Testis (tissue), 5 donors: ENCODE data around the gene CYTH2. TPM values are rescaled to one million over a fixed set of nuclear protein-coding genes. Genes with fewer than 3 reads are reported as not detected.

Experiments
- DNase-seq: peaks from one replicate; pipeline ENCODE4 v3.0.0-alpha.2; 2019
- H3K27ac ChIP-seq, 2 donors: fragments of 200-600 bp; sonication (generic); one replicate each; pipeline ENCODE4 v1.5.1; 2019
- H3K27me3 ChIP-seq: fragments of 200-600 bp; sonication (generic); one replicate; pipeline ENCODE4 v1.5.1; 2019
- H3K36me3 ChIP-seq: fragments of 200-600 bp; sonication (generic); one replicate; pipeline ENCODE4 v1.5.1; 2017; ENCODE audit warnings: low read depth; ENCODE audit errors: missing control alignments
- H3K4me1 ChIP-seq: fragments of 200-600 bp; sonication (generic); one replicate; pipeline ENCODE4 v1.5.1; 2019
- H3K4me3 ChIP-seq, 2 donors: fragments of 200-600 bp; sonication (generic); one replicate each; pipeline ENCODE4 v1.5.1; 2017 to 2019
- H3K9me3 ChIP-seq: fragments of 200-600 bp; sonication (generic); one replicate; pipeline ENCODE4 v1.5.1; 2017
- CTCF ChIP-seq, 3 experiments: fragments of 450-650 bp in 2 of 3; fragments of 200-600 bp in 1 of 3; sonication (generic) in 1 of 3; IDR thresholded peaks; one replicate each; pipeline ENCODE4 v1.5.1; 2016 to 2019; ENCODE audit warnings: antibody characterized with exemption in 3 of 3, mild to moderate bottlenecking in 2 of 3, moderate library complexity in 1 of 3
- POLR2A ChIP-seq: fragments of 450-650 bp; IDR thresholded peaks from one replicate; pipeline ENCODE4 v1.6.1; 2017; ENCODE audit warnings: antibody characterized with exemption, mild to moderate bottlenecking, moderate library complexity
- WGBS, 2 donors: methylation state at CpG; one replicate each; pipeline ENCODE4 v1.1.5; 2018; 5-methylcytosine and 5-hydroxymethylcytosine counted together
- intact Hi-C: fragments of 100-400 bp; cut with DNase I; formaldehyde crosslinking; loops from one replicate; pipeline ENCODE4 v1.15.1; 2023; ENCODE audit warnings: low total_unique reads
- long read RNA-seq, 2 donors: transcript quantifications; one replicate each; lab custom pipeline, GENCODE V29; 2026
- polyA plus RNA-seq: library from polyadenylated mRNA; stranded (reverse); fragments of 350-450 nt; fragmentation: Illumina TruSeq; extraction: RNeasy Lipid Tissue Mini Kit (QIAGEN cat#74804); gene quantifications from one replicate; pipeline ENCODE4 v1.2.3, GENCODE V29; 2014; ENCODE audit warnings: low read depth, low replicate concordance; ENCODE audit not compliant: insufficient read depth
- total RNA-seq, 2 donors: library from RNA; depleted of rRNA; stranded (reverse); fragments of >200 nt; gene quantifications; one replicate each; pipeline ENCODE4 v1.2.3, GENCODE V29; 2016

The CYTH2 gene
- total RNA-seq = 100 to 1,000 TPM in 1 of 2 donors, 10 to 100 TPM in 1; 92.7 to 123 TPM
- 132 TPM for polyA plus RNA-seq
- long read RNA-seq, donor 1, full-length matches to known transcripts = 12 of 26 reads
- long read RNA-seq, donor 1, partial matches to known transcripts = 14 of 26 reads
- long read RNA-seq, donor 1, other reads (novel, unspliced or antisense) = 0 of 26 reads
- long read RNA-seq, donor 2, full-length matches to known transcripts = 12 of 22 reads
- long read RNA-seq, donor 2, partial matches to known transcripts = 10 of 22 reads
- long read RNA-seq, donor 2, other reads (novel, unspliced or antisense) = 0 of 22 reads

- TF ChIP-seq POLR2A (peak; percentile 72), CTCF (IDR thresholded peaks at IDR 0.05) (no peak)
- intact Hi-C loops = no loop called here
Measured at GRCh38 chr19:48469289-48469881, at the start of gene CYTH2. CYTH2 (plus strand) TSS chr19:48469369; CDS start chr19:48469508, 139 bp downstream.

GRCh38 chr19:48421548-48421947 lies 47.6 kb upstream of the CYTH2 start:
- Histone ChIP-seq H3K9me3 (no peaks in the 10 kb centered on the region), H3K4me1 (no peaks in the 10 kb centered on the region), H3K27me3 (no peaks in the 10 kb centered on the region), H3K27ac (no peak overlapping the region), H3K4me3 (no peak overlapping the region), H3K36me3 (no peaks in the 10 kb centered on the region)
- intact Hi-C loops = no loop called here
- no peak for TF ChIP-seq CTCF (IDR thresholded peaks at IDR 0.05)
- no peak for TF ChIP-seq POLR2A
- WGBS, 2 donors = 72 to 74% methylated on average over 12 to 16 of the region's 16 CpGs
- DNase-seq = no peak

More at GRCh38 chr19:48469289-48469881, at the start of gene CYTH2:
- no peaks in the 10 kb centered on the region for H3K36me3 ChIP-seq
- H3K9me3 ChIP-seq = no peaks in the 10 kb centered on the region
- no peaks in the 10 kb centered on the region for H3K27me3 ChIP-seq
- WGBS, 2 donors = 0% methylated on average over 45 of the region's 66 CpGs; no CpG with 5 or more reads in 1 of the 2 donors
- peaks cover 10% of the 10 kb centered on the region for H3K4me1 ChIP-seq
- DNase-seq = peak; percentile 90
- peak within 1 kb of the TSS; percentile 82 to 86 for H3K4me3 ChIP-seq
- H3K27ac ChIP-seq = peak within 1 kb of the TSS; percentile 96 to 97

- TF ChIP-seq CTCF (IDR thresholded peaks at IDR 0.05) = no peak
- no peak for TF ChIP-seq POLR2A
- WGBS, 2 donors = 63 to 65% methylated on average over 8 of the region's 8 CpGs
- intact Hi-C loops = no loop called here
- H3K27me3 ChIP-seq = no peaks in the 10 kb centered on the region
- no peak overlapping the region for H3K27ac ChIP-seq
- no peak overlapping the region for H3K4me3 ChIP-seq
- H3K36me3 ChIP-seq = no peaks in the 10 kb centered on the region
- no peaks in the 10 kb centered on the region for H3K4me1 ChIP-seq
- no peak for DNase-seq
- H3K9me3 ChIP-seq = no peaks in the 10 kb centered on the region
Measured at GRCh38 chr19:48424694-48425219, 44.4 kb upstream of the CYTH2 start.

GRCh38 chr19:48428670-48429069 lies 40.5 kb upstream of the CYTH2 start:
- H3K27me3 ChIP-seq = no peaks in the 10 kb centered on the region
- H3K4me1 ChIP-seq = no peaks in the 10 kb centered on the region
- intact Hi-C loops = no loop called here
- no peaks in the 10 kb centered on the region for H3K9me3 ChIP-seq
- WGBS, 2 donors = 93 to 100% methylated on average over 1 of the region's 1 CpG
- DNase-seq = no peak
- no peak overlapping the region for H3K4me3 ChIP-seq
- H3K36me3 ChIP-seq = no peaks in the 10 kb centered on the region
- H3K27ac ChIP-seq = no peak overlapping the region
- no peak for TF ChIP-seq CTCF (IDR thresholded peaks at IDR 0.05)
- no peak for TF ChIP-seq POLR2A
